ENCODE measurements around the gene HP1BP3.
A peak's percentile ranks its signal among the peaks of the same experiment; 100 is the strongest.
"Not testable (repeated sequence)": the region's sequence is repeated elsewhere in the genome, so short reads cannot be mapped to it uniquely, and the experiment has no call there.

The HP1BP3 gene, protein sequence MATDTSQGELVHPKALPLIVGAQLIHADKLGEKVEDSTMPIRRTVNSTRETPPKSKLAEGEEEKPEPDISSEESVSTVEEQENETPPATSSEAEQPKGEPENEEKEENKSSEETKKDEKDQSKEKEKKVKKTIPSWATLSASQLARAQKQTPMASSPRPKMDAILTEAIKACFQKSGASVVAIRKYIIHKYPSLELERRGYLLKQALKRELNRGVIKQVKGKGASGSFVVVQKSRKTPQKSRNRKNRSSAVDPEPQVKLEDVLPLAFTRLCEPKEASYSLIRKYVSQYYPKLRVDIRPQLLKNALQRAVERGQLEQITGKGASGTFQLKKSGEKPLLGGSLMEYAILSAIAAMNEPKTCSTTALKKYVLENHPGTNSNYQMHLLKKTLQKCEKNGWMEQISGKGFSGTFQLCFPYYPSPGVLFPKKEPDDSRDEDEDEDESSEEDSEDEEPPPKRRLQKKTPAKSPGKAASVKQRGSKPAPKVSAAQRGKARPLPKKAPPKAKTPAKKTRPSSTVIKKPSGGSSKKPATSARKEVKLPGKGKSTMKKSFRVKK

DNA sequence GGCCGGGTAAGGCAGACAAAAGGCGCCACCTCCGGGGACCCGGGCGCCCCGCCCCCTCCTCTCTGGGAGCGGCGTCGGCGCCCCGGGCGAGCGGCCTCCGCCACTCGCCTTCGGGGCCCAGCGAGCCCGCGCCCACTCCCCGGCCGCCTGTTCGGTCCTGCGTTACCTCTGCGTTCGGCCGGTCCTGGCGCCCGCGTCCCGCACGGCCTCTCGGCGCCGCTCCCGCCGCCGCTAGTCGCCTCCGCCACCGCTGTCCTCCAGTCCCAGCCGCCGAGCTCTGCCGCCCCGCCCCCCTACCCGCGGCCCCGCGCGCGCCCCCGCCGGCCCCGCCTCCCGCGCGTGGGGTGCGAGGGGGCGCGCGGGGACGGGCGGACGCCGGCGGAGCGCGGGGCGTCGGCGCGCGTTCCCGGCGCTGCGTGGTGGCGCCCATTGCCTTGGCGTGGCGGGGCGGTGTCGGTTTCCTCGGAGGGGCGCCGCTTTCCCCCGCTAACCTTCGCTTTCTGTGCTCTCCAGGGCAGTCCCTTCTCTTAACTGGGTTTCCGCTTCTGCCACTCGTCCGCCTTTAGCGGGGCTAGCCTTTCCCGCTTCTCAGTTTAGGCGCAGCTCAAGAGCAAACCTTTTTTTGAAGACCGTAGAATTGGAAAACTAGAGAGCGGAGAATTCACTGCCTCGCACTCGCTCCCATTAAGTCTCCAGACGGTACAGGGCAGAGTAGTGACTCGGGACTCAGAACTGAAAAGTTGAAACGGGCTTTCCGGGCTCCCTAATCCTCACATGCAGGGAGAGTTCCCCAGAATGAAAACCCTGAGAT is at the start of gene HP1BP3:
Gene HP1BP3, minus strand, starts transcription at position 279 of the 811 bp plus-strand sequence. CDS start 6,867 bp downstream, outside the sequence.
- DNase-seq (ENCODE audit: low read depth in 2 of 2) = peak; percentile 61 to 73

DNA sequence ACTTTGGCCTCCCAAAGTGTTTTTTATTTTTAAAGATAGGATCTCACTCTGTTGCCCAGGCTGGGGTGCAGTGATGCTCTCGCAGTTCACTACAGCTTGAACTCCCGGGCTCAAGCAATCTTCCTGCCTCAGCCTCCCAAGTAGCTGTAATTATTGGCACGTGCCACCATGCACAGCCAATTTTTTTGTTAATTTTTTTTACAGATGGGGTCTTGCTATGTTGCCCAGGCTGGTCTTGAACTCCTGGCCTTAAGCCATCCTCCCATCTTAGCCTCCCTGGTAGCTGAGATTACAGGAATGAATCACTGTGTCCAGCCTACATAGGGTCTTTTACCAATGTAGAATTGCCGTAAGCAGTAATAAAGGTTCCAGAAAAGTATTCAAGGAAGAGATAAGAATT is 49.1 kb upstream of the HP1BP3 start:
- no peak for DNase-seq (ENCODE audit: low read depth in 2 of 2)

DNA sequence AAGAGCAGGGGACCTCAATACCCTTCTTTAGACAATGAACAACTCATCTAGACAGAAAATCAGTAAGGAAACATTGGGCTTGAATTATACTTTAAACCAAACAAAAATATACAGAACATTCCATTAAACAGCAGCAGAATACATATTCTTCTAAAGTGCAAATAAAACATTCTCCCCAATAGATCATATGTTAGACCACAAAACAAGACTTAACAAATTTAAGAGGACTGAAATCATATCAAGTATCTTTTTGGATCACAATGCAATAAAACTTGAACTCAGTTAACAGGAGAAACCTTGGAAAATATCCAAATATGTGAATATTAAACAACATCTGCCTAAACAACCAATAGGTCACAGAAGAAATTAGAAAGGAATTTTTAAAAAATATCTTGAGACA is 47.7 kb upstream of the HP1BP3 start:
- no peak for DNase-seq (ENCODE audit: low read depth in 2 of 2)

DNA sequence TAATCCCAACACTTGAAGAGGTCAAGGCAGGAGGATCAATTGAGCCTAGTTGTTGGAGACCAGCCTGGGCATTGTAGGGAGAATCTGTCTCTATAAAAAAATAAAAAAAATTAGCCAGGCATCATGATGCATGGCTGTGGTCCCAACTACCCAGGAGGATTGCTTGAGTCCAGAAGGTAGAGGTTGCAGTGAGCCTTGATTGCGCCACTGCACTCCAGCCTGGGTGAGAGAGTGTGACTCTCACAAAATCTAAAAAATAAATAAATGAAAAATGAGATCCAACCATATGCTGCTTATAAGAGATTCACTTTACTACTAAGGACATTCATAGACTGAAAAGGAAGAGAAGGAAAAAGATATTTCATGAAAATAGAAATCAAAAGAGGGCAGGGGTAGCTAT is 47.1 kb upstream of the HP1BP3 start:
- no peak for DNase-seq (ENCODE audit: low read depth in 2 of 2)

DNA sequence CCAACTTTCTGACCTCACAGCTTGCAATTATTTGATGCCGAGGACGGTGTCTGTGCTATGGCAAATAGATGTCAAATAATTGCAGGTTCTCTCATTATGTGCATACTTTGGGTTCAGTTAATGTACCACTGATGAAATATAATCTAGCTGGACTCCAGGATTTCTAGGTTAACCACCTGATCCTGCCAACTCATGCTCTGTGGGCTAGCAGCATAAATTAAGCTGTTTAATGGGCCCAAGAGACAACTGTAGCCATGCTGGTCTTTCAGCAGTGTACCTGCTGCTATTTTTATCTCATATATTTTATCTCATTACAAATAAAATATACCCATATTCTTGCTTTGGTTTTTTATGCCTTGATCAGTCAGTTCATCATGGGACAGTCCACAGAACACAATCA is 43.3 kb upstream of the HP1BP3 start:
- DNase-seq (ENCODE audit: low read depth in 2 of 2) = no peak

DNA sequence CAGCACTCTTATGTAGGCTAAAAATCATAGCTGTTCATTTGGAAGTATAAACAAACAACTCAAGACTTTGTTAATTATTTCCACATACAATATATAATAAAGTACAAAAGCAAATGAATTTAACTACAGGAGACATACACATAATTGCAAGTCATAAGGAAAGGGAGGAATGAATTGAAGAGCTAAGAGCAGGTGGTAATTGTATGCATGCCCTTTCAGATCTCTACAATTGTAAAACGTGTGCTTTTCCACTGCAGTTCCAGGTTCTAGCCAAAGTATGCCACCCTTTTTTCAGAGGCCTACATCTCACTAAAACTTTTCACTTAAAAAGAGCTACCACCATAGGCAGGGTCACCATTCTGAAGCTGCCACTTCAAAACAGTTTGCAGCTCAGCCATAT is 42.8 kb upstream of the HP1BP3 start:
- DNase-seq (ENCODE audit: low read depth in 2 of 2) = no peak

DNA sequence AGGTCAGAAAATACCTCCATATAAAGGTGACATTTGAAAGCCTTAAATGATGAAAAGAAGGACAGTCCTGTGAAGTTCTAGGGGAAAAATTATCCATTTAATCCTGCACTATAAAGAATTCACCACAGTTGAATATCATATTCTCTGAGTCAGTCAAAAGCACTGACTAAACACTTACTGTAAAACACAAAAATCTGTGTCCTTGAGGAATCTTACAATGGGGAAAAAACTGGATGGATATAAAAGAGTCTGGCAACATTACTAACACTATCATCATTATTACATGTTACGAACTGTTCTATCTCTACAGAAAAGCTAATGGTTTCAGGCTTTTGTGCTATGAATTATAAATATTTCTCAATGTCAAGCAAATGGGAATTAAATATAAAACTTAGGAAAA is 42.4 kb upstream of the HP1BP3 start:
- DNase-seq (ENCODE audit: low read depth in 2 of 2) = no peak

DNA sequence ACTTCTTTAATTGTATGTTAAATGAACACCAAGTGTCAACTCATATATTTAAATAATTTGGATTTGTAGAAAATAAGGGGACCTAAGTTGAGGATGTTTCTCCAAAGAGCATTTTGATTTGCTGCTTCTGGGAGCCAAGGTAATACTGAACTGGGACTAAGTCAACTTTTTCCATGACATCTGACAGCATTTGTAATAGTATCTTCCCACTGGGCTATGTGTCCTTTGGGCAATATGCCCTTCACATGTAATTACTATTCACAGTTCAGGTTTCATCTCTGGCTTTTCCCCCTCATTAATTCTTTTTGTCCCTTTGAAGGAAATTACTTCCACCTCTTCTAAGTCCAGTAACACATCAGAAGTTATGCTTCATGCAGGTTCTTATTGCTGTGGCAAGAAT is 36.7 kb upstream of the HP1BP3 start:
- no peak for DNase-seq (ENCODE audit: low read depth in 2 of 2)

DNA sequence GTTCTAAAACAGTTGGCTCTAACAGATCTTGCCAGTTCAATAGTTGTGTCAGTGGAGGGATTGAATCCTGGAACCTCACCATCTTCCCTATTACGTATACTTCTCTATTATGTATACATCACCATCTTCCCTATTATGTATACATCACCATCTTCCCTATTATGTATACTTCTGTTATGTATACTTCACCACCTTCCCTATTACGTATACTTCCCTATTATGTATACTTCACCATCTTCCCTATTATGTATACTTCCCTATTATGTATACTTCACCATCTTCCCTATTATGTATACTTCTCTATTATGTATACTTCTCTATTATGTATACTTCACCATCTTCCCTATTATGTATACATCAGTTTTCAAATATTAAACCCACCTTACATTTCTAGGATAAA is 34.4 kb upstream of the HP1BP3 start:
- no peak for DNase-seq (ENCODE audit: low read depth in 2 of 2)

DNA sequence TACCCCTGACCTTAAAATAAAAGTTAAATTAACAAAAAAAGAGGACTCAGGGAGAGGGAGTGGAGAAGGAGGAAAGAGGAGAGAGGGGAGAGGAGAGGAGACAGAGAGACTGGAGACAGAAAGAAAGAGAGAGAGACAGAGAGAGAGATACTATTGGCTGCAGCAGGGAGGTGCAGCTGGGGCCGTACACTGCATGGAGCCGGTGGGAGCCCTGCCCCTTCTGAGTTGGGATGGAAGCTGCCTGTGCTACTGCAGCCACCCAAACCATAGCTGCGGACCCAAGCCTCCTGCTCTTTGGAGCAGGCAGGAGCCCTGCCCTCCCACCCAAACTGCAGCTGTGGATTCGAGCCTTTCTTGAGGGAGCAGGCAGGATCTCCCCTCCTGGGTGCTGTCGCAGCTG is 32.7 kb upstream of the HP1BP3 start:
- DNase-seq (ENCODE audit: low read depth in 2 of 2) = no peak

DNA sequence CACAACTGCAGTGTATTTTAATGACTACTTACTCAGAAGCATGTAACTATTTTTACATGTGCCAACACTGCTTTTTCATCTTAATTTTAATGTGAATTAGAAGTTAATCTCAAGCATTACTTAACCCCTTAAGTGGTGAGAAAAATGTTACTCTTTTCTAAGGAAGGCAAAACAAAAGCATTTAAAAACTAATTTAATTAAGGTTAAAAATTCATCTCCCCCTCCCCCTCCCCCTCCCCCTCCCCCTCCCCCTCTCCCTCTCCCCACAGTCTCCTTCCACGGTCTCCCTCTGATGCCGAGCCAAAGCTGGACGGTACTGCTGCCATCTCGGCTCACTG is 27.4 kb upstream of the HP1BP3 start:
- DNase-seq (ENCODE audit: low read depth in 2 of 2) = no peak

DNA sequence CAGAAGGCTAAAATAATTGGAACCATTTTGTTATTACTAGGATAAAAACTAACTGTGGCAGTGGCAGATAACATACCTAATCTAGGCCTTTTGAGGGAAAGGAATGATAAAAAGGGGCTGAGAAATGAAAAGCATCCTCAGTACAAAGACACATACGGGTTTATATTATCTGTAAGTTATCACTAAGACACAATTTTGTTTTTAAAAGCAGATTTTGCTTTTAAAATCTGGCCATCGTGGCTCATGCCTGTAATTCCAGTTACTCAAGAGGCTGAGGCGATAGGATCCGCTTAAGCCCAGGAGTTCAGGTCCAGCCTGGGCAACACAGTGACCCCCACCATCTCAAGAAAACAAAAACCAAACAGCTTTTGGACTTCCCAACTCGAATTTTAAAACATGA is 24.8 kb upstream of the HP1BP3 start:
- no peak for DNase-seq (ENCODE audit: low read depth in 2 of 2)

DNA sequence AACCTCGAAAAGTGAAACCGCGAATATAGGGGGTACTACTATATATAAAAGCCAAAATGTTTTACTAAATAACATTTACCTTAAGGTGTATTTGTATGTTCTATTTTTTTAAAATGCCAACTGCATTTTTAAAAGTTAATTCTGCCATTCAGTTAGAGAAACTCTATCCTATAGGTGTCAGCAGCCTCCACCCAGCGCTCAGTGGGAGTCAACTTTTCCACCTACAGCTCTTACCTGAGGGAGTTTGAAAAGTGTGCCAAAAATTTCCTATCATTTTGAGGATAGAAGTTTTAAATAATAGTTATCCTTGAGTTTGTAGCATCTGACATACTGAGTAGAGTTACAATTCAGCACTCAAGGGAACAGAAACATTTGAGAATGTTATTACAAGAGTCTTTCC is 6.1 kb upstream of the HP1BP3 start:
- no peak for DNase-seq (ENCODE audit: low read depth in 2 of 2)

DNA sequence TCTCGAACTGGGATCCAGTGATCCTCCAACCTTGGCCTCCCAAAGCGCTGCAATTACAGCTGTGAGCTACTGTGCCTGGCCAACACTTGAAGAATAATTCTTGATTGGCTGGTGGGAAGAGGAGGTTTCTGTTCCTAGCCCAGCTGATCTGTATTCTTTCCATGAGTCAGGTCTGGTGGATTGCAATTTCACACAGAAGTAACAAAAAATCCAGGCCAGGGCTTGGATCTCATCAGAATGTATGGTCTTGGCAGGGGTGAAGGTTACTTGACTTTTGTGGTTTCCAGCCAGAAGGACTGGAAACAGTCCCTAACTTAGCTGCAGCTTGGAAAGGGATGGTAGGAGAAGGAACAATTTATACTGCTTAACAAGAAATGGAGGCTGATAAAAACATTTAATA is 5.1 kb upstream of the HP1BP3 start:
- no peak for DNase-seq (ENCODE audit: low read depth in 2 of 2)

DNA sequence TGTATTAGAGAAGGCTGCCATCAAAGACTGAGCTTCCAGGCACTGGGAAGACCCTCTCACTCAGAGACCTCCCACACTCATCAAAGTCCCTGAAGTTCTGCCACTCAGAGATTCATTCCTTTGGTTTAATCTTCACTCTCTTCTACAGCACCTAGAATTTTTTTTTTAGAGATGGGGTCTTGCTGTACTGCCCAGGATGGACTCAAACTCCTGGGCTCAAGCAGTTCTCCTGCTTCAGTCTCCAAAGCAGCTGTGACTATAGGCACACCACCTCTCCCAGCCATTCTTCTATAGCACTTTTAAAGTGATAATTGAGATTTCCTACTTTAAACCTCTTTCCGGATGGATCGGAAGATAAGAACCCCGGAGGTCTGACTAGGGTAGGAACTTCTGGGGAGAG is 3.7 kb upstream of the HP1BP3 start:
- no peak for DNase-seq (ENCODE audit: low read depth in 2 of 2)

DNA sequence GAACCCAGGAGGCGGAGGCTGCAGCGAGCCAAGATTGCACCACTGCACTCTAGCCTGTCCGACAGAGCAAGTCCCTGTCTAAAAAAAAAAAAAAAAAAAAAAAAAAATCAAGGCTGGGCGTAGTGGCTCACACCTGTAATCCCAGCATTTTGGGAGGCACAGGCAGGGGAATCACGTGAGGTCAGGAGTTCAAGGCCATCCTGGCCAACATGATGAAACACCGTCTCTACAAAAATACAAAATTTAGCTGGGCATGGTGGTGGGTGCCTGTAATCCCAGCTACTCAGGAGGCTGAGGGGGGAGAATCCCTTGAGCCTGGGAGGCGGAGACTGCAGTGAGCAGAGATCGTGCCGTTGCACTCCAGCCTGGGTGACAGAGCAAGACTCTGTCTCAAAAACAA is 2.5 kb upstream of the HP1BP3 start:
- DNase-seq (ENCODE audit: low read depth in 2 of 2) = not testable (repeated sequence)

DNA sequence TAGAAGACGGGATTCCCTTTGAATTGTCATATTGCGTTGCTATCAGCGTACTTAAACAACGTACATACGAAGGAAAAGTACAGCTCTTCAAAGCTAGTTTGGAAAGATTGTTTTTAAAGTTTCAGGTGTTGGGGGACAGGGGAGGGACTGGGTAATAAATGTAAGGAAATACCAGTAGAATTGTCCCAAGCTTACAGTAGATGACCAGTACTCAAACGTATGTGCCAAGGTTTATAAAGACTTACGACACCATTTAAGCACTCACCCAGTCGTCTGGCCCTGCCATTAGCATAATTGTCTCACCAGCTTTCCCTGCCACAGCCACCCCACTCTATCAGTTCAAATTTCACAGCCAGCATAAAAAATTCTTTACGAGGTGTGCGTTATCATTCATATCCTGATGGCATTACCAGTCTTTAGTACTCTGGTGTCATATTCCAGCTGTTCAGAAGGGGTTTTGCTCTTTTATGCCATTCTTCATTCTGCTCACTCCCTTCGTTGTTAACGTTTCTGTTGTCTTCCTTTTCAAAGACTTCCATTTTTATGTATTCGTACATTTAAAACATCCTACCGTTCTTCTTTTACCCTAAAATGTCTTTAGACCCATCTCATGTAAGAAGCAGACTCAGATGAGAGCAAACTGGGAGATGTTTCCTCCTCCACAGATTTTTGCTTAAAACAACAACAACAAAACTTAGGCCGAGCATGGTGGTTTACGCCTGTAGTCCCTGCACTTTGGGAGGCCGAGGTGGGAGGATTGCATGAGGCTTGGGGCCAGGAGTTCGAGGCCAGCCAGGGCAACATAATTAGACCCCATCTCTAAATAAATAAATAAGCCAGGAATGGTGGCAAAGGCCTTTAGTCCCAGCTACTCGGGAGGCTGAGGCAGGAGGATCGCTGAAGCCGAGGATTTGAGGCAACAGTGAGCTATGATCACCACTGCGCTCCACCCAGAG is 1.0 kb upstream of the HP1BP3 start:
- no peak for DNase-seq (ENCODE audit: low read depth in 2 of 2)

DNA sequence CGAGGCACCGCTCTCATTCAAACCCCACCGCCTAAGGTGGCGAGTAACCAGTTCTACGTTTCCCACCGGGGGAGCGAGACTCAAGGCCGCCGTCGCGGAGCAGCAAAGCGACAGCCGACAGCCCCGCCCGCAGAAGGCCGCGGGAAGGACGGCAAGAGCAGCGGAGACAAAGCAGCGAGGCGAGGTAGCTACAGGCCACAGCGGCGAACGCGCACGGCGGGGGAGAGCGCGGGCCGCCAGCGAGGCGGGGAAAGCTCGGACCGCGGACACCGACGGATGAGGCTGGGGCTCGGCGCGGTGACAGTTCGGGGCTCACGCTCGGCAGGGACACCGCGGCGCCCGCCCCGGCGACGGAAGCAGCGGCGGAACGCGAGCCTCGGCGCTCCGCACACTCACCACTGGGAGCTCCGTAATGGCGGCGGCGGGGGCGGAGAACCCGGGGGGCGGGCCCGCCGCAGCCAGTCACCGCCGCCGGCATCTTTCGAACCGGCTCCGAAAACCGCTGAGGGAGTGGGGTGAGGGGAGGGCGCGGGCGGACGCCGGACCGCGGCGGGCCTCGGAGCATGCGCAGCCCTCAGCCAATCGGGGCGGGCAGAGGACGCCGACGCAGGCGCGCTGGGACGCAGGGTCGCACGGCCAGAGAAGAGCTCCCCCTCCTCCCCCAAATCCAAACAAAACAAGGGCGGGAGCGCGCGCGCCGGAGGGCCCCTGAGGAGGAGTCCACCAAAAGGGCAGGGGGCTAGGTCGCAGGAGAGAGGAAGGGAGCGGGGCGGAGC is 666 bp downstream of the HP1BP3 start:
- DNase-seq (ENCODE audit: low read depth in 2 of 2) = peak; percentile 90 to 95

DNA sequence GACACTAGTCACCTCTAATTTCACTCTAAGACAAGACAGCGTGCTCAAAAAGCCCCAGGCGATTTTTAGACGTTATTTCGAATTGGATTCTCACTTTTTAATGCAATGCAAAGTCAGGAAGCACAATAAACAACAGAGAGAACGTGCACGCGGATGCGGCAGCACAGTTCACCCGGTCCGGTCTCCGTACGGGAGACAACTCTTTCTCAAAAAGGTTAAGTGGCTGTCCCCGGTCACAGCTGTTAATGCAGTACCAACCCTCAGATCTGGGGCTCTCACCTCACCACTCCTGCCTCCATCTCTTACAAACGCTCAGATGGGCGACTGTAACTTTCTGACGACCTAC is 1.2 kb downstream of the HP1BP3 start:
- no peak for DNase-seq (ENCODE audit: low read depth in 2 of 2)

DNA sequence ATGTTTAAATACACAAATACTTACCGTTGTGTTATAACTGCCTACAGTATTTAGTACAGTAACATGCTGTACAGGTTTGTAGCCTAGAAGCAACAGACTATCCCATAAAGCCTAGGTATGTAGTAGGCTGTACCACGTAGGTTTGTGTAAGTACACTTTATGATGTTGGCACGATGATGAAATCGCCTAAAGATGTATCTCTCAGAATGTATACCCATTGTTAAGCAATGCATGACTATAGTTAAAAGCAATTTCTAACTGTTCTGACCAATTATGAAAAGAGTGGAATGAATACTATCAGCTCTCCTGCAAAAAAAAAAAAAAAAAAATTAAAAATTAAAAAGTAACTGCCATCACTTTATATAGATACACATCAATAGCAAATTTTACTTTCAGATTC is 11.4 kb downstream of the HP1BP3 start:
- no peak for DNase-seq (ENCODE audit: low read depth in 2 of 2)

DNA sequence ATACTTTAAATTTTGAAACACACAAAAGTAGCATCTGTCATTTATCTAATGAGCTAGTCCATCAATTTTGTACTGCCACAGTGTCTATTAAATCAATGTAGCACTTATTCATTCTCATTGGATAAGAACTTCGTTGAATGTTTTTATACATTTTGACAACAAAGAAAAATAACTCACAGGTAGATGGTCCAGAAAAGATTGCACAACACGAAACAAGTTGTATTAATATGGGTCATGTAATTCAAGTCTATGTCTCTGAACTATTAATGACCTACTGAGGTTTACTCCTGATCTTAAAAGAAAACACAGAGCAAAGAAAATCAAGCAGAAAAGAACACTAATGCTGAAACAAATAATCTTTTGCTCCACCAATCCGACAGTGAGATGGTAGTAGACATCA is 15.3 kb downstream of the HP1BP3 start:
- DNase-seq (ENCODE audit: low read depth in 2 of 2) = no peak

All from stimulated activated CD4-positive, alpha-beta T cell treated with anti-CD3 and anti-CD28 coated beads, Interleukin-15, amount 100 ng/mL, for 48 hours (primary cell).